SK-N-SH (cell line): ENCODE data around the gene GDPD5. TPM values are rescaled to one million over a fixed set of nuclear protein-coding genes. Genes with fewer than 3 reads are reported as not detected.

Experiments used
- CTCF ChIA-PET: fragments of 300-600, 350-600 bp; formaldehyde crosslinking; extraction: SDS; loops from one replicate; lab custom pipeline; 2021; lab: Yijun Ruan, JAX
- POLR2A ChIA-PET: fragments of 350-600 bp; sonication (Branson Sonifier 250); formaldehyde crosslinking; extraction: SDS; loops from one replicate; lab custom pipeline; 2020; ENCODE audit warnings: antibody characterized with exemption, inconsistent platforms; lab: Yijun Ruan, JAX
- DNase-seq: peaks from one replicate; pipeline ENCODE4 v3.0.0; 2012
- H2AFZ ChIP-seq: fragments of 200-600 bp; sonication (generic); 2 replicates; pipeline ENCODE4 v1.8.1; 2016; ENCODE audit warnings: antibody characterized with exemption, mild to moderate bottlenecking, low read depth
- H3F3A ChIP-seq: fragments of 200-600 bp; sonication (generic); replicated peaks from 2 replicates; pipeline ENCODE3; 2016; ENCODE audit warnings: antibody characterized with exemption, mild to moderate bottlenecking; ENCODE audit not compliant: insufficient read depth
- H3K27ac ChIP-seq, 2 experiments: fragments of 200-500 bp in 1 of 2; fragments of 200-600 bp in 1 of 2; sonication (Bioruptor generic) in 1 of 2; sonication (generic), shearing (Covaris generic) in 1 of 2; 2 replicates each; pipeline versions ENCODE4 v1.5.1 to v1.6.1; 2014 to 2016; ENCODE audit warnings: low read depth in 2 of 2, inconsistent platforms in 1 of 2, low read length in 1 of 2, mild to moderate bottlenecking in 1 of 2, mixed read lengths in 1 of 2
- H3K27me3 ChIP-seq: fragments of 200-600 bp; sonication (generic), shearing (Covaris generic); 2 replicates; pipeline ENCODE4 v1.6.1; 2016; ENCODE audit warnings: mixed run types; ENCODE audit not compliant: insufficient read depth
- H3K36me3 ChIP-seq, 2 experiments: fragments of 200-500 bp in 1 of 2; fragments of 200-600 bp in 1 of 2; sonication (Bioruptor generic) in 1 of 2; sonication (generic) in 1 of 2; replicated peaks in 1 of 2; 2 replicates each; pipeline versions ENCODE3 to v1.5.1; 2014 to 2016; ENCODE audit warnings: low read length in 1 of 2, mild to moderate bottlenecking in 1 of 2; ENCODE audit not compliant: insufficient read depth in 2 of 2, control insufficient read depth in 1 of 2
- H3K4me1 ChIP-seq, 2 experiments: fragments of 200-500 bp in 1 of 2; fragments of 200-600 bp in 1 of 2; sonication (Bioruptor generic) in 1 of 2; sonication (generic), shearing (Covaris generic) in 1 of 2; 2 replicates each; pipeline versions ENCODE4 v1.5.1 to v1.6.1; 2014 to 2016; ENCODE audit warnings: low read depth in 1 of 2, low read length in 1 of 2, mixed run types in 1 of 2; ENCODE audit not compliant: insufficient read depth in 2 of 2, control insufficient read depth in 1 of 2
- H3K4me2 ChIP-seq: fragments of 200-600 bp; sonication (generic), shearing (Covaris generic); 2 replicates; pipeline ENCODE4 v1.6.1; 2017; ENCODE audit warnings: mixed run types
- H3K4me3 ChIP-seq, 2 experiments: fragments of 200-500 bp in 1 of 2; fragments of 200-600 bp in 1 of 2; sonication (Bioruptor generic) in 1 of 2; sonication (generic), shearing (Covaris generic) in 1 of 2; 2 replicates each; pipeline versions ENCODE4 v1.5.1 to v1.8.1; 2014 to 2016; ENCODE audit warnings: low read depth in 2 of 2, inconsistent platforms in 1 of 2, low read length in 1 of 2, mild to moderate bottlenecking in 1 of 2, mixed read lengths in 1 of 2, moderate library complexity in 1 of 2
- H3K79me2 ChIP-seq: fragments of 200-600 bp; sonication (generic); 2 replicates; pipeline ENCODE4 v1.8.1; 2017; ENCODE audit warnings: mild to moderate bottlenecking; ENCODE audit not compliant: insufficient read depth
- H3K9ac ChIP-seq: fragments of 200-600 bp; sonication (generic); 2 replicates; pipeline ENCODE4 v1.6.1; 2017; ENCODE audit warnings: mixed run types
- H3K9me2 ChIP-seq: fragments of 200-600 bp; sonication (generic); 2 replicates; pipeline ENCODE4 v1.6.1; 2017; ENCODE audit warnings: mixed run types
- H3K9me3 ChIP-seq: fragments of 200-600 bp; sonication (generic); 2 replicates; pipeline ENCODE4 v1.6.1; 2017; ENCODE audit warnings: mixed run types, mild to moderate bottlenecking, moderate library complexity
- H4K20me1 ChIP-seq: fragments of 200-600 bp; sonication (generic); 2 replicates; pipeline ENCODE4 v1.6.1; 2017; ENCODE audit warnings: mild to moderate bottlenecking, mixed run types; ENCODE audit not compliant: insufficient read depth
- FOSL2 ChIP-seq: IDR thresholded peaks from 2 replicates; pipeline ENCODE4 v1.4.0; 2012; ENCODE audit warnings: low read depth, mild to moderate bottlenecking, moderate library complexity, borderline replicate concordance
- FOXJ3 ChIP-seq: sonication (generic); formaldehyde crosslinking; IDR thresholded peaks from 2 replicates; pipeline ENCODE4 v1.5.1; 2020; ENCODE audit warnings: mild to moderate bottlenecking, missing genetic modification reagents
- FOXM1 ChIP-seq: IDR thresholded peaks from 2 replicates; pipeline ENCODE4 v1.4.0; 2012; ENCODE audit warnings: low read depth, mild to moderate bottlenecking
- GABPA ChIP-seq: IDR thresholded peaks from 2 replicates; pipeline ENCODE4 v1.4.0; 2012; ENCODE audit warnings: low read depth, mild to moderate bottlenecking
- GATA2 ChIP-seq: sonication (generic); formaldehyde crosslinking; IDR thresholded peaks from 2 replicates; pipeline ENCODE4 v1.5.0; 2020; ENCODE audit warnings: mild to moderate bottlenecking, missing genetic modification reagents
- IRF3 ChIP-seq: fragments of 150-350 bp; IDR thresholded peaks from 2 replicates; pipeline ENCODE4 v1.6.1; 2016; ENCODE audit warnings: mild to moderate bottlenecking, low read depth, low read length
- JUND ChIP-seq: IDR thresholded peaks from 2 replicates; pipeline ENCODE4 v1.4.0; 2012
- MAX ChIP-seq: IDR thresholded peaks from 2 replicates; pipeline ENCODE4 v1.4.0; 2012; ENCODE audit warnings: low read depth
- MEF2A ChIP-seq: IDR thresholded peaks from 2 replicates; pipeline ENCODE4 v1.4.0; 2012; ENCODE audit warnings: low read depth, borderline replicate concordance
- RFX5 ChIP-seq: IDR thresholded peaks from 2 replicates; pipeline ENCODE4 v1.6.1; 2012; ENCODE audit warnings: mild to moderate bottlenecking, improper control_type of control experiment, low read length
- RXRA ChIP-seq: IDR thresholded peaks from 2 replicates; pipeline ENCODE4 v1.4.0; 2012; ENCODE audit warnings: low read depth, mild to moderate bottlenecking, borderline replicate concordance
- SIN3A ChIP-seq: IDR thresholded peaks from 2 replicates; pipeline ENCODE4 v1.6.1; 2012; ENCODE audit warnings: low read depth, mild to moderate bottlenecking, low read length, moderate library complexity, borderline replicate concordance
- SMC3 ChIP-seq: IDR thresholded peaks from 2 replicates; pipeline ENCODE4 v1.6.1; 2012; ENCODE audit warnings: low read depth, low read length, improper control_type of control experiment
- TEAD4 ChIP-seq: IDR thresholded peaks from 2 replicates; pipeline ENCODE4 v1.4.0; 2012; ENCODE audit warnings: mild to moderate bottlenecking, borderline replicate concordance; ENCODE audit not compliant: insufficient read depth
- WGBS: methylation state at CpG from one replicate; pipeline ENCODE4 v1.1.6; 2017; ENCODE audit warnings: low lambda C conversion rate; 5-methylcytosine and 5-hydroxymethylcytosine counted together
- polyA plus RNA-seq, 3 experiments: library from polyadenylated mRNA; depleted of rRNA; stranded (reverse); fragments of >200 nt; gene quantifications; 2 replicates each; pipeline ENCODE4 v1.2.3, GENCODE V29; 2012
- TF ChIP-seq, protein P1 (sequence below): IDR thresholded peaks from 2 replicates; pipeline ENCODE4 v1.6.1; 2012; ENCODE audit warnings: mild to moderate bottlenecking, low read depth, low read length, moderate library complexity
- TF ChIP-seq, protein P2 (sequence below): fragments of 200-600 bp; sonication (generic); IDR thresholded peaks from 2 replicates; pipeline ENCODE4 v1.6.1; 2017; ENCODE audit warnings: antibody characterized with exemption, mild to moderate bottlenecking, moderate library complexity
- TF ChIP-seq, protein P3 (sequence below): fragments of 150-350 bp; IDR thresholded peaks from 2 replicates; pipeline ENCODE4 v1.6.1; 2017; ENCODE audit warnings: antibody characterized with exemption, low read length, low read depth, borderline replicate concordance

The GDPD5 gene
- polyA plus RNA-seq, 1 of the 3 experiments (the other 2 are of a cell fraction), result 2.2 TPM

GRCh38 chr11:75518204-75518549, 7.6 kb downstream of the GDPD5 start (continued):
- TF ChIP-seq, protein P1, sequence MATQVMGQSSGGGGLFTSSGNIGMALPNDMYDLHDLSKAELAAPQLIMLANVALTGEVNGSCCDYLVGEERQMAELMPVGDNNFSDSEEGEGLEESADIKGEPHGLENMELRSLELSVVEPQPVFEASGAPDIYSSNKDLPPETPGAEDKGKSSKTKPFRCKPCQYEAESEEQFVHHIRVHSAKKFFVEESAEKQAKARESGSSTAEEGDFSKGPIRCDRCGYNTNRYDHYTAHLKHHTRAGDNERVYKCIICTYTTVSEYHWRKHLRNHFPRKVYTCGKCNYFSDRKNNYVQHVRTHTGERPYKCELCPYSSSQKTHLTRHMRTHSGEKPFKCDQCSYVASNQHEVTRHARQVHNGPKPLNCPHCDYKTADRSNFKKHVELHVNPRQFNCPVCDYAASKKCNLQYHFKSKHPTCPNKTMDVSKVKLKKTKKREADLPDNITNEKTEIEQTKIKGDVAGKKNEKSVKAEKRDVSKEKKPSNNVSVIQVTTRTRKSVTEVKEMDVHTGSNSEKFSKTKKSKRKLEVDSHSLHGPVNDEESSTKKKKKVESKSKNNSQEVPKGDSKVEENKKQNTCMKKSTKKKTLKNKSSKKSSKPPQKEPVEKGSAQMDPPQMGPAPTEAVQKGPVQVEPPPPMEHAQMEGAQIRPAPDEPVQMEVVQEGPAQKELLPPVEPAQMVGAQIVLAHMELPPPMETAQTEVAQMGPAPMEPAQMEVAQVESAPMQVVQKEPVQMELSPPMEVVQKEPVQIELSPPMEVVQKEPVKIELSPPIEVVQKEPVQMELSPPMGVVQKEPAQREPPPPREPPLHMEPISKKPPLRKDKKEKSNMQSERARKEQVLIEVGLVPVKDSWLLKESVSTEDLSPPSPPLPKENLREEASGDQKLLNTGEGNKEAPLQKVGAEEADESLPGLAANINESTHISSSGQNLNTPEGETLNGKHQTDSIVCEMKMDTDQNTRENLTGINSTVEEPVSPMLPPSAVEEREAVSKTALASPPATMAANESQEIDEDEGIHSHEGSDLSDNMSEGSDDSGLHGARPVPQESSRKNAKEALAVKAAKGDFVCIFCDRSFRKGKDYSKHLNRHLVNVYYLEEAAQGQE, result no peak
- TF ChIP-seq SIN3A (no peak), FOSL2 (no peak), MAX (no peak), GABPA (no peak), FOXJ3 (CRISPR knock-in tag) (no peak)
- TF ChIP-seq, protein P2, sequence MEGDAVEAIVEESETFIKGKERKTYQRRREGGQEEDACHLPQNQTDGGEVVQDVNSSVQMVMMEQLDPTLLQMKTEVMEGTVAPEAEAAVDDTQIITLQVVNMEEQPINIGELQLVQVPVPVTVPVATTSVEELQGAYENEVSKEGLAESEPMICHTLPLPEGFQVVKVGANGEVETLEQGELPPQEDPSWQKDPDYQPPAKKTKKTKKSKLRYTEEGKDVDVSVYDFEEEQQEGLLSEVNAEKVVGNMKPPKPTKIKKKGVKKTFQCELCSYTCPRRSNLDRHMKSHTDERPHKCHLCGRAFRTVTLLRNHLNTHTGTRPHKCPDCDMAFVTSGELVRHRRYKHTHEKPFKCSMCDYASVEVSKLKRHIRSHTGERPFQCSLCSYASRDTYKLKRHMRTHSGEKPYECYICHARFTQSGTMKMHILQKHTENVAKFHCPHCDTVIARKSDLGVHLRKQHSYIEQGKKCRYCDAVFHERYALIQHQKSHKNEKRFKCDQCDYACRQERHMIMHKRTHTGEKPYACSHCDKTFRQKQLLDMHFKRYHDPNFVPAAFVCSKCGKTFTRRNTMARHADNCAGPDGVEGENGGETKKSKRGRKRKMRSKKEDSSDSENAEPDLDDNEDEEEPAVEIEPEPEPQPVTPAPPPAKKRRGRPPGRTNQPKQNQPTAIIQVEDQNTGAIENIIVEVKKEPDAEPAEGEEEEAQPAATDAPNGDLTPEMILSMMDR, result no peak

- H3K79me2 ChIP-seq, result no peaks in the 10 kb centered on the region
- ChIA-PET CTCF (interaction anchor here (1.0 to 1.3 kb wide), 2 partner anchors 9 to 72 kb away, joined by 3 read pairs; no protein-coding TSS in a partner anchor), POLR2A (no interaction called here)
- H3K27me3 ChIP-seq, result no peaks in the 10 kb centered on the region
- no peak overlapping the region for H2AFZ ChIP-seq
- no peak overlapping the region for H3K27ac ChIP-seq
- no peaks in the 10 kb centered on the region for H3K36me3 ChIP-seq
- no peak for DNase-seq
- no peaks in the 10 kb centered on the region for H3K9me3 ChIP-seq
- no peak overlapping the region for H3K4me3 ChIP-seq
- peaks cover 0 to 12% of the 10 kb centered on the region in 2 experiments; a peak in 1 of 4 replicates for H3K4me1 ChIP-seq
- H3K4me2 ChIP-seq, result no peak overlapping the region
- no peak overlapping the region for H3K9ac ChIP-seq
- WGBS, result 84% methylated on average over 7 of the region's 7 CpGs
- H3K9me2 ChIP-seq, result no peaks in the 10 kb centered on the region
- H3F3A ChIP-seq, result no peaks in the 10 kb centered on the region
- no peaks in the 10 kb centered on the region for H4K20me1 ChIP-seq
- no peak for TF ChIP-seq IRF3
- no peak for TF ChIP-seq FOXM1
- TF ChIP-seq, protein P2, result no peak
- TF ChIP-seq RXRA, result no peak
- TF ChIP-seq, protein P3, sequence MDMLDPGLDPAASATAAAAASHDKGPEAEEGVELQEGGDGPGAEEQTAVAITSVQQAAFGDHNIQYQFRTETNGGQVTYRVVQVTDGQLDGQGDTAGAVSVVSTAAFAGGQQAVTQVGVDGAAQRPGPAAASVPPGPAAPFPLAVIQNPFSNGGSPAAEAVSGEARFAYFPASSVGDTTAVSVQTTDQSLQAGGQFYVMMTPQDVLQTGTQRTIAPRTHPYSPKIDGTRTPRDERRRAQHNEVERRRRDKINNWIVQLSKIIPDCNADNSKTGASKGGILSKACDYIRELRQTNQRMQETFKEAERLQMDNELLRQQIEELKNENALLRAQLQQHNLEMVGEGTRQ, result no peak
- no peak for TF ChIP-seq JUND
- no peak for TF ChIP-seq GABPA
- TF ChIP-seq, protein P1, result no peak
- TF ChIP-seq RFX5, result no peak
- no peak for TF ChIP-seq TEAD4
- no peak for TF ChIP-seq MEF2A
- TF ChIP-seq SMC3, result no peak
- no peak for TF ChIP-seq GATA2
Observed at GRCh38 chr11:75516886-75517285, 8.9 kb downstream of the GDPD5 start.
